Esophagus muscularis mucosa (tissue), 4 donors: ENCODE data around the gene GRK5.

ENCODE experiments used
- CTCF ChIP-seq, 3 experiments: fragments of 200-600 bp in 2 of 3; fragments of 450-650 bp in 1 of 3; sonication (generic) in 2 of 3; IDR thresholded peaks; one replicate each; pipeline ENCODE4 v1.5.1; 2017 to 2019; ENCODE audit warnings: antibody characterized with exemption in 3 of 3, mild to moderate bottlenecking in 2 of 3, moderate library complexity in 1 of 3
- EP300 ChIP-seq: sonication (generic); formaldehyde crosslinking; IDR thresholded peaks from one replicate; pipeline ENCODE4 v1.6.1; 2017; ENCODE audit warnings: antibody characterized with exemption
- POLR2A ChIP-seq: fragments of 450-650 bp; IDR thresholded peaks from one replicate; pipeline ENCODE4 v1.6.1; 2017; ENCODE audit warnings: antibody characterized with exemption, moderate library complexity, mild to moderate bottlenecking, low read depth
- POLR2AphosphoS5 ChIP-seq, 2 donors: sonication (generic); formaldehyde crosslinking; IDR thresholded peaks; one replicate each; pipeline ENCODE4 v1.6.1; 2017; ENCODE audit warnings: antibody characterized with exemption in 2 of 2

DNA sequence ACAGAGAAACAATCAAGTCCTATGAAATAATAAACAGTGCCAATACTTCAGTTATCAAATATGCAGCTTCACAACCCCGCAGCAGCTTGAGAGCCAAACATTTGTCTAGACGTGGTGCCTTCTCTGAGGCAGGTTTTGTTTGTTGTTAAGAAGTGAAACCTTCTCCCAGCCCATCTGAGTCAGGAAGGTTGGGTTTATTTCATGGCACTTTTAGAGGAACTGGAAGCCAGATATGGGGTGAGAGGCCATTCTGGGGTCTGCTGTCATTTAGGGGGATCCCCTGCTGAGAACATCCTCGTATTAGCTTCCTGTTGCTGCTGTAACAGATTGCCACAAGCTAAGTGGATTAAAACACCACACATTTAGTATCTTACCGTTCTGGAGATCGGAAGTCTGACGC, 113.6 kb downstream of the GRK5 start:
- no peak for TF ChIP-seq CTCF (IDR thresholded peaks at IDR 0.05)
- TF ChIP-seq POLR2A, result no peak
- no peak for TF ChIP-seq EP300
- no peak for TF ChIP-seq POLR2AphosphoS5 (IDR thresholded peaks at IDR 0.05)
